Esophagus (tissue), 2 donors: ENCODE results near the gene SIK3. TPM values are rescaled to one million over a fixed set of nuclear protein-coding genes. Genes with fewer than 3 reads are reported as not detected.
"Not testable (repeated sequence)": the region's sequence is repeated elsewhere in the genome, so short reads cannot be mapped to it uniquely, and the experiment has no call there.

Experiments used
- H3K27ac ChIP-seq, 2 donors: one replicate each; pipeline ENCODE4 v1.5.1; 2013; ENCODE audit warnings: low read depth in 2 of 2, mild to moderate bottlenecking in 2 of 2, inconsistent platforms in 1 of 2, low read length in 1 of 2, moderate library complexity in 1 of 2
- H3K27me3 ChIP-seq, 2 donors: one replicate each; pipeline ENCODE4 v1.6.1; 2013; ENCODE audit warnings: low read length in 2 of 2, control low read depth in 1 of 2, mild to moderate bottlenecking in 1 of 2; ENCODE audit not compliant: insufficient read depth in 2 of 2, control insufficient read depth in 1 of 2
- H3K36me3 ChIP-seq, 2 donors: one replicate each; pipeline ENCODE4 v1.6.1; 2013; ENCODE audit warnings: low read length in 1 of 2; ENCODE audit not compliant: control insufficient read depth in 2 of 2, insufficient read depth in 2 of 2
- H3K4me1 ChIP-seq, 2 donors: one replicate each; pipeline ENCODE4 v1.6.1; 2013; ENCODE audit warnings: low read length in 1 of 2; ENCODE audit not compliant: control insufficient read depth in 2 of 2, insufficient read depth in 2 of 2
- H3K4me3 ChIP-seq, 2 donors: one replicate each; pipeline ENCODE4 v1.5.1; 2013; ENCODE audit warnings: low read length in 2 of 2, mild to moderate bottlenecking in 2 of 2, low read depth in 1 of 2, moderate library complexity in 1 of 2
- H3K9me3 ChIP-seq, 2 donors: one replicate each; pipeline ENCODE4 v1.6.1; 2013; ENCODE audit warnings: mild to moderate bottlenecking in 2 of 2, low read depth in 1 of 2, low read length in 1 of 2, moderate library complexity in 1 of 2; ENCODE audit not compliant: control insufficient read depth in 2 of 2, insufficient read depth in 1 of 2
- WGBS, 2 donors: extraction: QIAGEN DNeasy Blood & Tissue Kit; methylation state at CpG; one replicate each; pipeline ENCODE4 v1.1.7; 2013; 5-methylcytosine and 5-hydroxymethylcytosine counted together
- polyA plus RNA-seq, 2 donors: library from polyadenylated mRNA; stranded (reverse); fragments of 200-250 nt; gene quantifications; one replicate each; pipeline ENCODE4 v1.2.3, GENCODE V29; 2013
- donor health status: healthy with polysubstance abuse.
- donor health status: Bipolar disorder and iron deficiency.

Gene SIK3
- polyA plus RNA-seq, 2 donors, result 6.4 to 7.0 TPM

DNA sequence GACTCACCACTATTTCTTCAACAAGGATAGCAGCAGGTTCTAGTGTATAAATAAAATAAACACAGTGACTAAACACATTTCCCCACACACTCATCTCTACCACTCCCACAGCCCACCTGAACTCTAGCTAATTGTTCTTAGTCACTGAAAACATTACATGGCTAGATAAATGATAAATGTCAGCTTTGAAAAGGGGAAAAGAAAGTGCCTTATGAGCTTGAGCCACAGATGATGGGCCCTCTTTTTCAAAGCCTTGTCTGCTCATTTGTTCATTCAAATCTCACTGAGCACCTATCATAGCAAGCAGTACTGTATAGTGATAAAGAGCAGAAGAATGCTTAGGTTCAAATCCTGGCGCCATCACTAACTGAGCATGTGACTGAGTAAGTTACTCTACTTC is 58.3 kb downstream of the SIK3 start:
- Histone ChIP-seq H3K27me3 (no peaks in the 10 kb centered on the region), H3K4me1 (peaks cover 2 to 6% of the 10 kb centered on the region in 2 donors), H3K36me3 (no peaks in the 10 kb centered on the region), H3K4me3 (no peak overlapping the region), H3K9me3 (no peaks in the 10 kb centered on the region), H3K27ac (no peak overlapping the region)
- WGBS, 2 donors, result 81 to 89% methylated on average over 1 of the region's 1 CpG

DNA sequence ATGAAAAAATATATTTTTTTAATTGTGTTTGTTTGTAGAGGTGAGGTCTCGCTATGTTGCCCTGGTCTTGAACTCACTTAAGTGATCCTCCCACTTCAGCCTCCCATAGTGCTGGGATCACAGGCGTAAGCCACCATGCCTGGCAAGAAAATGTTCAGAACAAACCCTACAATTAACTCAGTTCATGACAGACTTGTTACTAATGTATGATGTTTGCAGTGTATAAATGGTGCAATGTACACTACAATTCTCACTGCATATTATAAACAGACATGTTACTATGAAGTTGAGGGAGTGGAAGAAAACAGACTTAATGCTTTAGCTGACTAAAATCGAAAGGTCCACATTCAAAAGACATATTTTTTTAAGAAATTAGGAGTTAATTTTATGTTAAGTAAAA is 59.0 kb downstream of the SIK3 start:
- Histone ChIP-seq H3K27me3 (no peaks in the 10 kb centered on the region), H3K36me3 (no peaks in the 10 kb centered on the region), H3K9me3 (no peaks in the 10 kb centered on the region), H3K4me1 (peaks cover 0 to 4% of the 10 kb centered on the region in 2 donors), H3K4me3 (no peak overlapping the region), H3K27ac (no peak overlapping the region)
- 94 to 96% methylated on average over 3 of the region's 3 CpGs for WGBS, 2 donors

DNA sequence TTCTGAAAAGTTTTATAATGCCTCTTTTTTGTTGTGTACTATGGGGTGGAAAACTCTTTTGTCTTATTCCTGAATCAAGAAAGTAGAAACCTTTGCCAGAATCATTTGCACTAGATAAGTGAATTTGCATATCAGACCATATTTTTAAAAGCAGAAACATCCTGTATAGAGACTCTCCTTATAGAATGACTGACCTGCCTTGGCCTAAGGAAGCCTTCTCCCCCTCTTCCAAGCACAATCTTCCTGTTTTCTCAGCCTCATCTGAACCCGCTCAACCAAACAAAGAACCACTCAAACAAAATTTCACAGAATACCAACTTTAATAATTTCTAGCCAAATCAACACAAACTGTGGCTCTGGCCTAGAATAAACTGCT is 60.3 kb downstream of the SIK3 start:
- H3K27ac ChIP-seq, result no peak overlapping the region
- no peaks in the 10 kb centered on the region for H3K9me3 ChIP-seq
- peaks cover 0 to 4% of the 10 kb centered on the region in 2 donors for H3K4me1 ChIP-seq
- H3K4me3 ChIP-seq, result no peak overlapping the region
- 86 to 90% methylated on average over 1 of the region's 1 CpG for WGBS, 2 donors
- H3K27me3 ChIP-seq, result no peaks in the 10 kb centered on the region
- H3K36me3 ChIP-seq, result no peaks in the 10 kb centered on the region

DNA sequence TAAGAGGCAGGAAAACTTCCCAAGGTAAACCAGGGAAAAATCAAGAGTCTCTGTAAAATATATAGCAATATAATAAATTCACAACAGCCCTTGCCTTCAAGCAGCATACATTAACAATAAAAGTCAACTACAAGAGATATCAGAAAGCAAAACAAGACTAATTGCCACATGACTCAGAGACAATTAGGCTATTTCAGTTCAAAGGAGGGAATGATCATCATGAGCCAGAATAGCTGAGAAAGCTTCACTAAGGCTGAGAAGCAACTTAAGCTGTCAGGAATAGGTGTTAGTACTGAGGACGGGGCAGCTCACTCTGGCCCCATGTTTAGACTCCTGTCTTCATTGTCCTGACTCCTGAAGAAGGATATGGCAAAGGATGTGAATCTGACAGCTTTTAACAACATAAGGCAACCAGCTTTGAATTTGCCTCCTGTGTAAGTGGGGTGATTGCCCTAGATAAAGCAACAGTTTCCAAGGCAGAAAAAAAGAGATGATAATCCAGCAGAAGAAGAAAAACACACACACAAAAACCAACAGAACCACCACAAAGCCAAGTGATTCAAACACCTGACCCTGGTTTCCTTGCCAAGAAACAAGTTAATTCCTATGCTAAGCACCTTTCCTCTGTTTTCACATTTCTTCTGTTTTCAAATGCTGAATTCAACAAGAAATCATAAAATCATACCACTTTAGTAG is 60.8 kb downstream of the SIK3 start:
- no peaks in the 10 kb centered on the region for H3K27me3 ChIP-seq
- H3K9me3 ChIP-seq, result no peaks in the 10 kb centered on the region
- H3K36me3 ChIP-seq, result no peaks in the 10 kb centered on the region
- no peak overlapping the region for H3K27ac ChIP-seq
- WGBS, 2 donors, result 54 to 64% methylated on average over 1 of the region's 1 CpG
- H3K4me3 ChIP-seq, result no peak overlapping the region
- peaks cover 0 to 4% of the 10 kb centered on the region in 2 donors for H3K4me1 ChIP-seq

DNA sequence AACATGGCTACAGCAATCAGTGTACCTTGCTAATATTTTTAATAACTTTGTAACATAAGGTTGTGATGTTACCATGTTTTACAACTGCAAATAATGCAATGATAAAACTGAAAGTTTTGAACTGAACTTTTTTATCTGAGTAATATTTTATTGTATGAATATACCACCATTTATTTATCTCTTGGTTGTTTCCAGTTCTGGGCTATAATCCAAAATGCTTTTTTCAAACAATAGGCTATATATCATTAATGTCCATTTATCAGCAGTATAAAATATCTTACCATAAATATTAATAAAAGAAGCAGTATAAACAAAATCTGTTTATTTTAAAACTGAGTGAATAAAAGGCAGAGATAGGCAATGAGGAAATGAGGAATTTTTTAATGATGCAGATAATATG is 63.3 kb downstream of the SIK3 start:
- Histone ChIP-seq H3K4me3 (no peak overlapping the region), H3K36me3 (no peaks in the 10 kb centered on the region), H3K9me3 (no peaks in the 10 kb centered on the region), H3K27me3 (no peaks in the 10 kb centered on the region), H3K4me1 (peaks cover 0 to 2% of the 10 kb centered on the region in 2 donors), H3K27ac (no peak overlapping the region)

DNA sequence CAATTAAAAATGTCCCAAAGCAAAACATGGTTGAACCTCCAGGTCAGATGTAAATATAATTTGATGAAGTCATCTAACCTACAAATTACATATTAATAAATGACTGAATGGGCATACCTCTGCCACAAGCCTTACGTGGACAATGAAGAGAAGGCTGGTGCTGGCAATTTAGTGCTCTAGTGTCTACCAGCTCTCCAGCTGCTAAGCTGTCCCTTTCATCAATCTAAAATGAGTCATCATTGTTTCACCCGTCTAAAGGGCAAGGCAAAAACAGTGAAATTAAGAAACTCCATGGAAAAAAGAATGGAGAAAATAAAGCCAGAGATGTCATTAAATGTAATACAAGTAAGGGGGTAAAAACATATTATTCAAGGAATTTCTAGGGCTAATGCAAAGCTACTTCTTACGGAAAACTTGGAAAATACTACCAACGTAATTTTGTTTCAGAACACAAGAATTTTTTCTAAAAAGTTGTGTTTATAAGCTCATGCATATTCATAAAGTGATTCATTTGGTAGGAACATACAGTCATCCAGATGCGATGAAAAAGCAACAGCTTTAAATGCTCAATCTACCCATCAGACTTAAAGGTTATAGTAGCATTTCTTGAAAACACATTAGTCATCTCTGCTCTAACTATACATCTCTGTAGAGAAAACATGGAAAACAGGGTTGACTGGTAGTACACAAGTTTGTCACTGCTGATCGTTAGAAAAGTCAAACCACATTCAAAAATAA is 71.5 kb downstream of the SIK3 start:
- no peaks in the 10 kb centered on the region for H3K27me3 ChIP-seq
- no peak overlapping the region for H3K4me3 ChIP-seq
- H3K4me1 ChIP-seq, result no peaks in the 10 kb centered on the region
- H3K36me3 ChIP-seq, result no peaks in the 10 kb centered on the region
- 54 to 58% methylated on average over 6 of the region's 6 CpGs for WGBS, 2 donors
- H3K27ac ChIP-seq, result no peak overlapping the region
- H3K9me3 ChIP-seq, result no peaks in the 10 kb centered on the region

DNA sequence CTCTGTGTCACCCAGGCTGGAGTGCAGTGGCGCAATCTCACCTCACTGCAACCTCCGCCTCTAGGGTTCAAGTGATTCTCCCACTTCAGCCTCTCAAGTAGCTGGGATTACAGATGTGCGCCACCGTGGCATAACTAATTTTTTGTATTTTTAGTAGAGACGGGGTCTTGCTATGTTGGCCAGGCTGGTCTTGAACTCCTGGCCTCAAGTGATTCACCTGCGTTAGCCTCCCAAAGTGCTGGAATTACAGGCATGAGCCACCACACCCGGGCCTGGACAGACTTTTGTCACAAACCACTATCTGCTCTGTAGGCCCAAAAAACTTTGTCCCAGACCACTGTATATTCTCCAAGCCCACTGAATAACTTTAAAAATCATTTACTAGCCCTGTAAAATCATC is 74.5 kb downstream of the SIK3 start:
- not testable (repeated sequence) for H3K4me3 ChIP-seq, H3K9me3 ChIP-seq, H3K27ac ChIP-seq, H3K4me1 ChIP-seq, H3K27me3 ChIP-seq, H3K36me3 ChIP-seq
- 96 to 98% methylated on average over 7 of the region's 7 CpGs for WGBS, 2 donors

DNA sequence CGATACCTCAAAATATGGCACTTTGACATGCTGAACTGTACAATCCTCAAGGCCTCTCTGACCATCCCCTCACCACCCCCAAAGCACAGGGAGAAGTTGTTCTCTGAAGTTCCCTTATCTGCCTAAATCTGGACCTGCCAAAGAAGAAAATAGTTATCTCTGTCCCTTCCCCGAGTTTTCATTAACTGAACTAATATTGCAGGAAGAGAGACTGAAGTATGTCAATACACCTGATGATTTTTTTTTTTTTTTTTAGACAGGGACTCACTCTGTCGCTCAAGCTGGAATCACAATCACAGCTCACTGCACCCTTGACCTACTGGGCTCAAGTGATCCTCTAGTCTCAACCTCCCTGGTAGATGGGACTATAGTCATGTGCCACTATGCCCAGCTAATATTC is 75.0 kb downstream of the SIK3 start:
- no peak overlapping the region for H3K27ac ChIP-seq
- no peaks in the 10 kb centered on the region for H3K27me3 ChIP-seq
- no peaks in the 10 kb centered on the region for H3K9me3 ChIP-seq
- no peaks in the 10 kb centered on the region for H3K4me1 ChIP-seq
- no peak overlapping the region for H3K4me3 ChIP-seq
- H3K36me3 ChIP-seq, result no peaks in the 10 kb centered on the region
- WGBS, 2 donors, result 73 to 80% methylated on average over 3 of the region's 3 CpGs

DNA sequence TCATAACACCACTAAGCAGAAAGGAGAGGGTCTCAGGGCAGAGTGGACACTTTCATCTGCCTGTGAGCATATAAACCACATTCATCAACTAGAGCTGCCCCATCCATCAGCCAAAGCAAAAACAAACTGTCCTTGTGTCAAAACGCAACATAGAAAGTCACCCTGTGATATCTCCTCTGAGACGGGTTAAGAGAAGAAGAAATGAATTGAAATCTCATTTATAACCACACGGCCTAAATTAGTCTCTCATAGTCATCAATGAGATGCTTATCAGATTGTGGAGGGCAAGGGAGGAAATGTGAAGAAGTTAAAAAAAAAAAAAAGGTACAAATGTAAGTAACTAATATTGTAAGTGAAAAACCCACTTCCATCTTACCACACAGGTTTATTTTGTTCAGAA is 75.7 kb downstream of the SIK3 start:
- WGBS, 2 donors, result 46 to 69% methylated on average over 3 of the region's 3 CpGs
- H3K4me3 ChIP-seq, result no peak overlapping the region
- H3K36me3 ChIP-seq, result no peaks in the 10 kb centered on the region
- no peak overlapping the region for H3K27ac ChIP-seq
- H3K4me1 ChIP-seq, result no peaks in the 10 kb centered on the region
- no peaks in the 10 kb centered on the region for H3K27me3 ChIP-seq
- H3K9me3 ChIP-seq, result no peaks in the 10 kb centered on the region
